ENCODE data around the gene ACTR3C. TPM values are rescaled to one million over a fixed set of nuclear protein-coding genes. Genes with fewer than 3 reads are reported as not detected.

Gene ACTR3C
- total RNA-seq, 1 donor from 2014 or later: 1.6 TPM

DNA sequence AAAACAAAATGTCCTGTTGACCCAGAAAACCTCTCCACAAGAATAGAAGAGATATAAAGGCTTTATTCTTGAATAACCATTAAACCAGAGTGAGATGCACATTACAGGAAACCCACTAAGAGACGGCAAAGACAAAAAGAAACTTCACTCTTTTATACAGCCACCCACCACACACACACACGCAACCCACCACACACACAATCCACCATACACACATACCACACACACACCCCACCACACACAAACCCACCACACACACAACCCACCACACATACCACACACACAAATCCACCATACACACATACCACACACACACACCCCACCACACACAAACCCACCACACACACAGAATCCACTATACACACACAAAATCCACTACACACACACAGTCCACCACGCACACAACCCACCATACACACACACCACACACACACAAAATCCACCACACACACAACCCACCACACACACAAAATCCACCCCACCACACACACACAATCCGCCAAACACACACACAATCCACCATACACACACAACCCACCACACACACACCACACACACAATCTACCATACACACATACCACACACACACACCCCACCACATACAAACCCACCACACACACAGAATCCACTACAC lies 35.8 kb upstream of the ACTR3C start:
- H3K9me3 ChIP-seq (ENCODE audit: control insufficient read depth in 3 of 3, low read length in 3 of 3): no peaks in the 10 kb centered on the region
- peaks cover 21 to 45% (median 27%) of the 10 kb centered on the region in 3 donors for H3K4me1 ChIP-seq (ENCODE audit: control insufficient read depth in 3 of 3, insufficient read depth in 3 of 3, low read length in 3 of 3)
- no peak overlapping the region for H3K9ac ChIP-seq (ENCODE audit: low read depth in 1 of 3, low read length in 3 of 3)
- H3K27ac ChIP-seq (ENCODE audit: low read depth, low read length): no peak overlapping the region
- H3K36me3 ChIP-seq (ENCODE audit: control insufficient read depth in 3 of 3, insufficient read depth in 3 of 3, low read length in 3 of 3): no peaks in the 10 kb centered on the region
- no peak overlapping the region for H3K4me3 ChIP-seq (ENCODE audit: low read length in 3 of 3)
- no peaks in the 10 kb centered on the region for H3K27me3 ChIP-seq (ENCODE audit: control insufficient read depth in 3 of 3, insufficient read depth in 3 of 3, low read length in 3 of 3)

GRCh38 chr7:150358433-150358832 lies 35.1 kb upstream of the ACTR3C start:
- Histone ChIP-seq H3K4me3 (ENCODE audit: low read length in 3 of 3) (no peak overlapping the region), H3K4me1 (ENCODE audit: control insufficient read depth in 3 of 3, insufficient read depth in 3 of 3, low read length in 3 of 3) (peaks cover 17 to 38% (median 22%) of the 10 kb centered on the region in 3 donors), H3K27me3 (ENCODE audit: control insufficient read depth in 3 of 3, insufficient read depth in 3 of 3, low read length in 3 of 3) (no peaks in the 10 kb centered on the region), H3K9ac (ENCODE audit: low read depth in 1 of 3, low read length in 3 of 3) (no peak overlapping the region), H3K27ac (ENCODE audit: low read depth, low read length) (no peak overlapping the region), H3K9me3 (ENCODE audit: control insufficient read depth in 3 of 3, low read length in 3 of 3) (no peaks in the 10 kb centered on the region), H3K36me3 (ENCODE audit: control insufficient read depth in 3 of 3, insufficient read depth in 3 of 3, low read length in 3 of 3) (no peaks in the 10 kb centered on the region)

DNA sequence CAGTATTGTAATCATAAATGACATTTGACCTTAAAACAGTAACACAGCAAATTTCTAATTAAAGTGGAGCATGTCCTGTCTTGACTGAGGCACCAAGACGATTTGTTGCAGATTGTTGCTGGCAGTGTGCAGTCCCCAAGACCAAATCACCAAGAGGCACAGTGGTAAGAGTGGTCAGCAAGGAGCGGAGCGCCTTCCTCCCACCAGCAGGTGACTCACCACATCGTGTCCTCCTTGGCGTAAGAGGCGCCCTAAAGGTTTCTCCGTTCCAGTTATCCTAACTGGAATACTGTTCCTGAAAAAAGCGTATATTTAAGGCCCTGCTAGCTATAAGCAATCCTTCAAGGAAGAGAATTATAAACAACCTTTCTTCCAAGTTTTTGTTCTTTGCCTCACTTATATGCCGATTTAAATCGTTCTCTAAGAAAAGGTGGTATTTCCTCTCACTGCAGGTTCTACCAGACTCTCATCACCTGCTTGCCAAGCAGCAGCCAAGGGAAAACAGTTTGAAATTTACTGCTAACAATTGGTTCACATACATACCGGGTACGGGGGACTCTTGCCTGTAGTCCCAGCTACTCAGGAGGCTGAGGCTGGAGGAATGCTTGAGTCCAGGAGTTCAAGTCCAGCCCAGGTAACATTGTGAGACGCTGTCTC lies 34.6 kb upstream of the ACTR3C start:
- H3K4me1 ChIP-seq (ENCODE audit: control insufficient read depth in 3 of 3, insufficient read depth in 3 of 3, low read length in 3 of 3): peaks cover 15 to 33% (median 17%) of the 10 kb centered on the region in 3 donors
- no peak overlapping the region for H3K4me3 ChIP-seq (ENCODE audit: low read length in 3 of 3)
- H3K9ac ChIP-seq (ENCODE audit: low read depth in 1 of 3, low read length in 3 of 3): no peak overlapping the region
- no peaks in the 10 kb centered on the region for H3K9me3 ChIP-seq (ENCODE audit: control insufficient read depth in 3 of 3, low read length in 3 of 3)
- H3K27ac ChIP-seq (ENCODE audit: low read depth, low read length): no peak overlapping the region
- H3K27me3 ChIP-seq (ENCODE audit: control insufficient read depth in 3 of 3, insufficient read depth in 3 of 3, low read length in 3 of 3): no peaks in the 10 kb centered on the region
- no peaks in the 10 kb centered on the region for H3K36me3 ChIP-seq (ENCODE audit: control insufficient read depth in 3 of 3, insufficient read depth in 3 of 3, low read length in 3 of 3)

- no peaks in the 10 kb centered on the region for H3K36me3 ChIP-seq (ENCODE audit: control insufficient read depth in 3 of 3, insufficient read depth in 3 of 3, low read length in 3 of 3)
- no peak overlapping the region for H3K27ac ChIP-seq (ENCODE audit: low read depth, low read length)
- peaks cover 13 to 26% (median 14%) of the 10 kb centered on the region in 3 donors for H3K4me1 ChIP-seq (ENCODE audit: control insufficient read depth in 3 of 3, insufficient read depth in 3 of 3, low read length in 3 of 3)
- no peak overlapping the region for H3K4me3 ChIP-seq (ENCODE audit: low read length in 3 of 3)
- H3K9ac ChIP-seq (ENCODE audit: low read depth in 1 of 3, low read length in 3 of 3): no peak overlapping the region
- H3K9me3 ChIP-seq (ENCODE audit: control insufficient read depth in 3 of 3, low read length in 3 of 3): no peaks in the 10 kb centered on the region
- H3K27me3 ChIP-seq (ENCODE audit: control insufficient read depth in 3 of 3, insufficient read depth in 3 of 3, low read length in 3 of 3): no peaks in the 10 kb centered on the region
Measured at GRCh38 chr7:150357270-150357669, 33.9 kb upstream of the ACTR3C start.

- Histone ChIP-seq H3K36me3 (ENCODE audit: control insufficient read depth in 3 of 3, insufficient read depth in 3 of 3, low read length in 3 of 3) (no peaks in the 10 kb centered on the region), H3K9ac (ENCODE audit: low read depth in 1 of 3, low read length in 3 of 3) (no peak overlapping the region), H3K27me3 (ENCODE audit: control insufficient read depth in 3 of 3, insufficient read depth in 3 of 3, low read length in 3 of 3) (no peaks in the 10 kb centered on the region), H3K4me3 (ENCODE audit: low read length in 3 of 3) (no peak overlapping the region), H3K4me1 (ENCODE audit: control insufficient read depth in 3 of 3, insufficient read depth in 3 of 3, low read length in 3 of 3) (peaks cover 5 to 18% (median 7%) of the 10 kb centered on the region in 3 donors), H3K9me3 (ENCODE audit: control insufficient read depth in 3 of 3, low read length in 3 of 3) (no peaks in the 10 kb centered on the region), H3K27ac (ENCODE audit: low read depth, low read length) (no peak overlapping the region)
Measured at GRCh38 chr7:150356265-150356897, 33.0 kb upstream of the ACTR3C start.

- Histone ChIP-seq H3K36me3 (ENCODE audit: control insufficient read depth in 3 of 3, insufficient read depth in 3 of 3, low read length in 3 of 3) (no peaks in the 10 kb centered on the region), H3K9ac (ENCODE audit: low read depth in 1 of 3, low read length in 3 of 3) (no peak overlapping the region), H3K4me1 (ENCODE audit: control insufficient read depth in 3 of 3, insufficient read depth in 3 of 3, low read length in 3 of 3) (peaks cover 4 to 16% (median 4%) of the 10 kb centered on the region in 3 donors), H3K4me3 (ENCODE audit: low read length in 3 of 3) (no peak overlapping the region), H3K9me3 (ENCODE audit: control insufficient read depth in 3 of 3, low read length in 3 of 3) (no peaks in the 10 kb centered on the region), H3K27ac (ENCODE audit: low read depth, low read length) (no peak overlapping the region), H3K27me3 (ENCODE audit: control insufficient read depth in 3 of 3, insufficient read depth in 3 of 3, low read length in 3 of 3) (no peaks in the 10 kb centered on the region)
Measured at GRCh38 chr7:150355666-150356059, 32.3 kb upstream of the ACTR3C start.

- Histone ChIP-seq H3K36me3 (ENCODE audit: control insufficient read depth in 3 of 3, insufficient read depth in 3 of 3, low read length in 3 of 3) (no peaks in the 10 kb centered on the region), H3K27me3 (ENCODE audit: control insufficient read depth in 3 of 3, insufficient read depth in 3 of 3, low read length in 3 of 3) (no peaks in the 10 kb centered on the region), H3K9ac (ENCODE audit: low read depth in 1 of 3, low read length in 3 of 3) (no peak overlapping the region), H3K27ac (ENCODE audit: low read depth, low read length) (no peak overlapping the region), H3K4me1 (ENCODE audit: control insufficient read depth in 3 of 3, insufficient read depth in 3 of 3, low read length in 3 of 3) (no peaks in the 10 kb centered on the region), H3K9me3 (ENCODE audit: control insufficient read depth in 3 of 3, low read length in 3 of 3) (no peaks in the 10 kb centered on the region), H3K4me3 (ENCODE audit: low read length in 3 of 3) (no peak overlapping the region)
Measured at GRCh38 chr7:150351587-150352194, 28.3 kb upstream of the ACTR3C start.

GRCh38 chr7:150346922-150347321 lies 23.6 kb upstream of the ACTR3C start:
- peaks cover 0 to 3% (median 3%) of the 10 kb centered on the region in 3 donors for H3K4me1 ChIP-seq (ENCODE audit: control insufficient read depth in 3 of 3, insufficient read depth in 3 of 3, low read length in 3 of 3)
- H3K4me3 ChIP-seq (ENCODE audit: low read length in 3 of 3): no peak overlapping the region

GRCh38 chr7:150345012-150345411 lies 21.7 kb upstream of the ACTR3C start:
- Histone ChIP-seq H3K4me1 (ENCODE audit: control insufficient read depth in 3 of 3, insufficient read depth in 3 of 3, low read length in 3 of 3) (peaks cover 4 to 9% (median 8%) of the 10 kb centered on the region in 3 donors), H3K27me3 (ENCODE audit: control insufficient read depth in 3 of 3, insufficient read depth in 3 of 3, low read length in 3 of 3) (peaks cover 18 to 39% (median 28%) of the 10 kb centered on the region in 3 donors), H3K36me3 (ENCODE audit: control insufficient read depth in 3 of 3, insufficient read depth in 3 of 3, low read length in 3 of 3) (no peaks in the 10 kb centered on the region), H3K4me3 (ENCODE audit: low read length in 3 of 3) (no peak overlapping the region), H3K9ac (ENCODE audit: low read depth in 1 of 3, low read length in 3 of 3) (no peak overlapping the region), H3K27ac (ENCODE audit: low read depth, low read length) (no peak overlapping the region), H3K9me3 (ENCODE audit: control insufficient read depth in 3 of 3, low read length in 3 of 3) (peaks cover 0 to 5% (median 0%) of the 10 kb centered on the region in 3 donors)

More at GRCh38 chr7:150346922-150347321, 23.6 kb upstream of the ACTR3C start:
- Histone ChIP-seq H3K36me3 (ENCODE audit: control insufficient read depth in 3 of 3, insufficient read depth in 3 of 3, low read length in 3 of 3) (no peaks in the 10 kb centered on the region), H3K9me3 (ENCODE audit: control insufficient read depth in 3 of 3, low read length in 3 of 3) (peaks cover 0 to 5% (median 0%) of the 10 kb centered on the region in 3 donors), H3K27me3 (ENCODE audit: control insufficient read depth in 3 of 3, insufficient read depth in 3 of 3, low read length in 3 of 3) (peaks cover 3 to 25% (median 14%) of the 10 kb centered on the region in 3 donors), H3K27ac (ENCODE audit: low read depth, low read length) (no peak overlapping the region), H3K9ac (ENCODE audit: low read depth in 1 of 3, low read length in 3 of 3) (no peak overlapping the region)

Measured in skeletal muscle tissue (tissue), 4 donors.